HUES48 (cell line): Measurements from ENCODE around the gene CRNN.

Source experiments
- H3K27ac ChIP-seq: one replicate; pipeline ENCODE4 v1.7.0; 2013; ENCODE audit warnings: low read depth, low read length, inconsistent platforms
- H3K27me3 ChIP-seq: 2 replicates; pipeline ENCODE4 v1.6.1; 2013; ENCODE audit warnings: mild to moderate bottlenecking, low read length; ENCODE audit not compliant: control insufficient read depth, insufficient read depth
- H3K36me3 ChIP-seq: 2 replicates; pipeline ENCODE4 v1.6.1; 2013; ENCODE audit warnings: low read length; ENCODE audit not compliant: control insufficient read depth, insufficient read depth
- H3K4me1 ChIP-seq: 2 replicates; pipeline ENCODE4 v1.6.1; 2013; ENCODE audit warnings: mild to moderate bottlenecking, low read length; ENCODE audit not compliant: control insufficient read depth, insufficient read depth
- H3K4me3 ChIP-seq: 2 replicates; pipeline ENCODE4 v1.5.1; 2013; ENCODE audit warnings: mild to moderate bottlenecking, low read depth, low read length
- H3K9ac ChIP-seq: 2 replicates; pipeline ENCODE4 v1.6.1; 2013; ENCODE audit warnings: mild to moderate bottlenecking, low read depth, low read length, moderate library complexity
- H3K9me3 ChIP-seq: 2 replicates; pipeline ENCODE4 v1.6.1; 2013; ENCODE audit warnings: low read length; ENCODE audit not compliant: control insufficient read depth, insufficient read depth

CRNN gene

GRCh38 chr1:152415454-152416227, 1.6 kb upstream of the CRNN start:
- Histone ChIP-seq H3K9ac (no peak overlapping the region), H3K27me3 (no peaks in the 10 kb centered on the region), H3K27ac (no peak overlapping the region), H3K4me1 (no peaks in the 10 kb centered on the region), H3K4me3 (no peak overlapping the region), H3K36me3 (no peaks in the 10 kb centered on the region), H3K9me3 (peaks cover 98% of the 10 kb centered on the region)

GRCh38 chr1:152412756-152413155, 1.3 kb downstream of the CRNN start:
- no peak overlapping the region for H3K4me3 ChIP-seq
- H3K27me3 ChIP-seq = no peaks in the 10 kb centered on the region
- H3K36me3 ChIP-seq = no peaks in the 10 kb centered on the region
- H3K9ac ChIP-seq = no peak overlapping the region
- H3K4me1 ChIP-seq = no peaks in the 10 kb centered on the region
- peaks cover 88% of the 10 kb centered on the region for H3K9me3 ChIP-seq
- H3K27ac ChIP-seq = no peak overlapping the region

GRCh38 chr1:152411134-152411533, 2.9 kb downstream of the CRNN start:
- H3K4me3 ChIP-seq = no peak overlapping the region
- H3K27me3 ChIP-seq = no peaks in the 10 kb centered on the region
- H3K9me3 ChIP-seq = peaks cover 86% of the 10 kb centered on the region
- H3K27ac ChIP-seq = no peak overlapping the region
- no peak overlapping the region for H3K9ac ChIP-seq
- no peaks in the 10 kb centered on the region for H3K36me3 ChIP-seq
- no peaks in the 10 kb centered on the region for H3K4me1 ChIP-seq

GRCh38 chr1:152410599-152410998, 3.5 kb downstream of the CRNN start:
- peaks cover 85% of the 10 kb centered on the region for H3K9me3 ChIP-seq
- no peak overlapping the region for H3K9ac ChIP-seq
- no peaks in the 10 kb centered on the region for H3K36me3 ChIP-seq
- no peak overlapping the region for H3K4me3 ChIP-seq
- H3K4me1 ChIP-seq = no peaks in the 10 kb centered on the region
- no peak overlapping the region for H3K27ac ChIP-seq
- no peaks in the 10 kb centered on the region for H3K27me3 ChIP-seq

GRCh38 chr1:152410028-152410427, 4.0 kb downstream of the CRNN start:
- H3K36me3 ChIP-seq = no peaks in the 10 kb centered on the region
- H3K4me1 ChIP-seq = no peaks in the 10 kb centered on the region
- H3K9me3 ChIP-seq = peaks cover 81% of the 10 kb centered on the region
- H3K27me3 ChIP-seq = no peaks in the 10 kb centered on the region
- H3K4me3 ChIP-seq = no peak overlapping the region
- no peak overlapping the region for H3K27ac ChIP-seq
- H3K9ac ChIP-seq = no peak overlapping the region

- Histone ChIP-seq H3K27ac (no peak overlapping the region), H3K27me3 (no peaks in the 10 kb centered on the region), H3K9me3 (peaks cover 81% of the 10 kb centered on the region)
These were observed 5.4 kb downstream of the CRNN start for GRCh38 chr1:152408664-152409063.

GRCh38 chr1:152398812-152399698, 15.0 kb downstream of the CRNN start:
- Histone ChIP-seq H3K4me1 (no peaks in the 10 kb centered on the region), H3K4me3 (no peak overlapping the region), H3K36me3 (no peaks in the 10 kb centered on the region), H3K27ac (no peak overlapping the region), H3K9ac (no peak overlapping the region), H3K9me3 (peaks cover 61% of the 10 kb centered on the region), H3K27me3 (no peaks in the 10 kb centered on the region)

More at GRCh38 chr1:152408664-152409063, 5.4 kb downstream of the CRNN start:
- Histone ChIP-seq H3K4me1 (no peaks in the 10 kb centered on the region), H3K4me3 (no peak overlapping the region), H3K9ac (no peak overlapping the region), H3K36me3 (no peaks in the 10 kb centered on the region)

GRCh38 chr1:152397474-152397873, 16.6 kb downstream of the CRNN start:
- Histone ChIP-seq H3K36me3 (no peaks in the 10 kb centered on the region), H3K27ac (no peak overlapping the region), H3K4me3 (no peak overlapping the region), H3K9ac (no peak overlapping the region), H3K9me3 (peaks cover 71% of the 10 kb centered on the region), H3K27me3 (no peaks in the 10 kb centered on the region), H3K4me1 (no peaks in the 10 kb centered on the region)

- Histone ChIP-seq H3K4me1 (no peaks in the 10 kb centered on the region), H3K36me3 (no peaks in the 10 kb centered on the region), H3K27me3 (no peaks in the 10 kb centered on the region), H3K27ac (no peak overlapping the region), H3K4me3 (no peak overlapping the region), H3K9me3 (peaks cover 92% of the 10 kb centered on the region), H3K9ac (no peak overlapping the region)
These were observed 19.9 kb downstream of the CRNN start for GRCh38 chr1:152394151-152394550.

GRCh38 chr1:152392909-152393308, 21.2 kb downstream of the CRNN start:
- H3K27me3 ChIP-seq = no peaks in the 10 kb centered on the region
- no peaks in the 10 kb centered on the region for H3K36me3 ChIP-seq
- H3K4me3 ChIP-seq = no peak overlapping the region
- H3K4me1 ChIP-seq = no peaks in the 10 kb centered on the region
- no peak overlapping the region for H3K9ac ChIP-seq
- peaks cover 91% of the 10 kb centered on the region for H3K9me3 ChIP-seq
- H3K27ac ChIP-seq = no peak overlapping the region

GRCh38 chr1:152388889-152389288, 25.2 kb downstream of the CRNN start:
- Histone ChIP-seq H3K36me3 (no peaks in the 10 kb centered on the region), H3K9me3 (peaks cover 83% of the 10 kb centered on the region), H3K27me3 (no peaks in the 10 kb centered on the region), H3K4me1 (no peaks in the 10 kb centered on the region), H3K27ac (no peak overlapping the region), H3K9ac (no peak overlapping the region), H3K4me3 (no peak overlapping the region)
